HepG2 (cell line): ENCODE results near the gene NCKAP5L.

ENCODE experiments used
- CTCF ChIP-seq: sonication (generic); formaldehyde crosslinking; IDR thresholded peaks from 2 replicates; pipeline ENCODE4 v1.5.0; 2020; ENCODE audit warnings: mild to moderate bottlenecking, missing genetic modification reagents, moderate library complexity
- KDM5B ChIP-seq: sonication (generic); formaldehyde crosslinking; IDR thresholded peaks from 2 replicates; pipeline ENCODE4 v1.4.0; 2020; ENCODE audit warnings: missing genetic modification reagents, mild to moderate bottlenecking, borderline replicate concordance
- MAX ChIP-seq: IDR thresholded peaks from 2 replicates; pipeline ENCODE4 v1.6.1; 2012; ENCODE audit warnings: inconsistent platforms
- SMYD3 ChIP-seq: sonication (generic); formaldehyde crosslinking; IDR thresholded peaks from 2 replicates; pipeline ENCODE4 v1.8.1; 2023; ENCODE audit warnings: mild to moderate bottlenecking, missing genetic modification reagents
- SRF ChIP-seq: IDR thresholded peaks from 2 replicates; pipeline ENCODE4 v1.6.1; 2011; ENCODE audit warnings: mild to moderate bottlenecking, low read depth, low read length, moderate library complexity
- ZBTB33 ChIP-seq: sonication (generic); formaldehyde crosslinking; IDR thresholded peaks from 2 replicates; pipeline ENCODE4 v1.4.0; 2020; ENCODE audit warnings: missing genetic modification reagents
- ZFAT ChIP-seq: sonication (generic); formaldehyde crosslinking; conservative IDR thresholded peaks from 2 replicates; pipeline ENCODE4 v1.8.1; 2023; ENCODE audit warnings: missing genetic modification reagents, inconsistent platforms
- ZNF24 ChIP-seq: fragments of 450-650 bp; IDR thresholded peaks from 2 replicates; pipeline ENCODE4 v1.6.1; 2017; ENCODE audit warnings: antibody characterized with exemption, mild to moderate bottlenecking
- ZNF781 ChIP-seq: sonication (generic); formaldehyde crosslinking; IDR thresholded peaks from 2 replicates; pipeline ENCODE4 v1.5.1; 2020; ENCODE audit warnings: borderline replicate concordance, mild to moderate bottlenecking, missing genetic modification reagents; ENCODE audit errors: not compliant biosample characterization

GRCh38 chr12:49779581-49779980, 48.6 kb downstream of the NCKAP5L start:
- no peak for TF ChIP-seq MAX
- TF ChIP-seq SMYD3 (CRISPR knock-in tag): no peak
- TF ChIP-seq ZNF781 (CRISPR knock-in tag): no peak
- TF ChIP-seq ZNF24: no peak
- no peak for TF ChIP-seq ZBTB33 (CRISPR knock-in tag)
- no peak for TF ChIP-seq ZFAT (CRISPR knock-in tag)
- TF ChIP-seq SRF: no peak
- TF ChIP-seq KDM5B: no peak
- no peak for TF ChIP-seq CTCF (CRISPR knock-in tag)
